PC-9 (cell line): Measurements from ENCODE around the gene NAA20. TPM values are rescaled to one million over a fixed set of nuclear protein-coding genes. Genes with fewer than 3 reads are reported as not detected.
"Not testable (repeated sequence)": the region's sequence is repeated elsewhere in the genome, so short reads cannot be mapped to it uniquely, and the experiment has no call there.

Source experiments
- BruUV-seq: library from RNA; stranded (reverse); fragments of 400-500 nt; replicated peaks from 2 replicates; lab custom pipeline; 2021; lab: Mats Ljungman, UMichigan
- CTCF ChIA-PET: fragments of 300-600 bp; sonication (Branson Sonifier 250); formaldehyde crosslinking; loops from one replicate; lab custom pipeline; 2022; ENCODE audit warnings: antibody characterized with exemption; lab: Charles Lee
- POLR2A ChIA-PET: fragments of 300-600 bp; sonication (Branson Sonifier 250); formaldehyde crosslinking; loops from one replicate; lab custom pipeline; 2022; ENCODE audit warnings: antibody characterized with exemption; ENCODE audit not compliant: unreplicated experiment; lab: Charles Lee
- DNase-seq, 2 experiments: peaks; one replicate each; pipeline versions ENCODE4 v3.0.0 to v3.0.0-alpha.2; 2015 to 2022; ENCODE audit warnings: mixed read lengths in 1 of 2
- H2AFZ ChIP-seq: fragments of 200-600 bp; sonication (generic); 2 replicates; pipeline ENCODE4 v1.8.1; 2017; ENCODE audit warnings: antibody characterized with exemption
- H3F3A ChIP-seq: fragments of 200-600 bp; sonication (generic); 2 replicates; pipeline ENCODE4 v1.8.1; 2017; ENCODE audit warnings: antibody characterized with exemption, mild to moderate bottlenecking, low read depth; ENCODE audit not compliant: insufficient read depth
- H3K27ac ChIP-seq: fragments of 200-600 bp; sonication (generic); 2 replicates; pipeline ENCODE4 v1.6.1; 2016; ENCODE audit warnings: mixed run types
- H3K27me3 ChIP-seq: fragments of 200-600 bp; sonication (generic); 2 replicates; pipeline ENCODE4 v1.6.1; 2016; ENCODE audit warnings: low read depth, mixed run types; ENCODE audit not compliant: insufficient read depth
- H3K36me3 ChIP-seq: fragments of 200-600 bp; sonication (generic); 2 replicates; pipeline ENCODE4 v1.6.1; 2016; ENCODE audit warnings: low read depth, mixed run types
- H3K4me1 ChIP-seq: fragments of 200-600 bp; sonication (generic); replicated peaks from 2 replicates; pipeline ENCODE4 v1.6.1; 2016; ENCODE audit warnings: mixed run types; ENCODE audit not compliant: insufficient read depth
- H3K4me2 ChIP-seq: fragments of 200-600 bp; sonication (generic); 2 replicates; pipeline ENCODE4 v1.6.1; 2017; ENCODE audit warnings: mixed run types
- H3K4me3 ChIP-seq: fragments of 200-600 bp; sonication (generic); 2 replicates; pipeline ENCODE4 v1.6.1; 2016; ENCODE audit warnings: mixed run types
- H3K79me2 ChIP-seq: fragments of 200-600 bp; sonication (generic); 2 replicates; pipeline ENCODE4 v1.6.1; 2017; ENCODE audit warnings: low read depth, mixed run types
- H3K9me2 ChIP-seq: fragments of 200-600 bp; sonication (generic); 2 replicates; pipeline ENCODE4 v1.8.1; 2017; ENCODE audit warnings: mild to moderate bottlenecking; ENCODE audit not compliant: insufficient read depth
- H3K9me3 ChIP-seq: fragments of 200-600 bp; sonication (generic); 2 replicates; pipeline ENCODE4 v1.8.1; 2016; ENCODE audit warnings: low read depth; ENCODE audit not compliant: insufficient read depth
- H4K20me1 ChIP-seq: fragments of 200-600 bp; sonication (generic); 2 replicates; pipeline ENCODE4 v1.8.1; 2017; ENCODE audit not compliant: insufficient read depth
- EZH2 ChIP-seq: fragments of 200-600 bp; sonication (generic); IDR thresholded peaks from 2 replicates; pipeline ENCODE4 v1.8.0; 2017; ENCODE audit warnings: antibody characterized with exemption, low read depth
- intact Hi-C: fragments of 100-400 bp; cut with micrococcal nuclease; formaldehyde crosslinking; loops from one replicate; pipeline ENCODE4 v1.10.0; 2022; ENCODE audit not compliant: unreplicated experiment
- total RNA-seq: library from RNA; stranded (reverse); gene quantifications from 2 replicates; pipeline ENCODE4 v1.2.3, GENCODE V29; 2021
- TF ChIP-seq, protein P1 (sequence below): fragments of 200-600 bp; sonication (generic); conservative IDR thresholded peaks from 2 replicates; pipeline ENCODE4 v1.6.1; 2017; ENCODE audit warnings: mixed run types, antibody characterized with exemption, mild to moderate bottlenecking, moderate library complexity

The NAA20 gene
- total RNA-seq, 1 experiment from 2014 or later, result 167 TPM

DNA sequence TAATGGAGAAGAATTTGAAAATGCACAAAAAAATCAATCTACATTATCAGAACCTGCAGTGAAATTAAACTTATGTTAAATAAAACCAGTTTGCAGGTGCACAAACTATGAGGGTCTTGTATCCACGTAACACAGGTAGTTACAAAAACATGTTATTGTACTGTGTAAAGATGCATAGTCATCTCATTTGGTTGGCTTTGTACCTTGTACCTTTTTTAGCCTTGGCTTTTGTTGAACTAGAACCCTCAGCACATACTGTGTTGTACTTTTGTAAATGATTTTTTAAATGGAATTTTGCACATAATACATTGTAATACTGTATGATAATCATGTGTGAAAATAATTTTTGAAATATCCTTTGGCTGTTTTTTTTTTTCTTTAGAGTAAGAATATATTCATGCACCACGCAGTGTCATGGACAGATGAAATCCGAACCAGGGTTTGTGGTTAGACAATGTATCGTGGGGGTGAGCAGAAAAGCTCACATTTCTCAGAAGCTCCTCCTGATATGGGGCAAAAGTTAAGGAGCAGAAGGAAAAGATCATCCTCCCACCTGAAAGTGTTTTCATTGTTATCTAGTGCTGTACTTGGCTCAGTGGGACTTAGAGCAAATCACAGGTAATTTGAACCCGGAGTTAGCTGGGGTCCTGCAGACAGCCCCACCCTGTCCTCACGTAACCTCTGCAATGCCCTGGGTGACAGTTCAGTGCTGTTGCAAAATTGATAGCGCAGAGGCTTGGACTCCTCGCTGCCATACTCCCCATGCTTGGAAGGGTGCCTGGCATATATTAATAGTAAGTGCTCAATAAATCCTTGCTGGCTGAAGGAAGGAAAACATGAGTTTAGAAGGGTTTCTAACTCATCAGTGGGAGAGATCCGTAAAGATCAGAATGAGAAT lies 14.8 kb upstream of the NAA20 start:
- no peaks in the 10 kb centered on the region for H3K9me3 ChIP-seq
- POLR2A ChIA-PET, result interaction anchor here (0.5 to 1.0 kb wide), 2 partner anchors 15 to 48 kb away, joined by 4 to 10 read pairs; partner anchors contain the start of gene NAA20
- peaks cover 14% of the 10 kb centered on the region for H3K4me1 ChIP-seq
- peak overlapping the region; percentile 13; the same call in 1 of the 2 replicates for H3K27ac ChIP-seq
- no peak for DNase-seq
- 0 out of 2 replicates have a peak overlapping the region, but pooled peaks have one; percentile 2 for H3K4me2 ChIP-seq
- H2AFZ ChIP-seq, result no peak overlapping the region
- H3K27me3 ChIP-seq, result no peaks in the 10 kb centered on the region
- H3K4me3 ChIP-seq, result no peak overlapping the region
- CTCF ChIA-PET, result interaction anchor here (0.7 kb wide), 1 partner anchor 15 kb away, joined by 3 read pairs; the partner anchor contains the start of gene NAA20
- TF ChIP-seq, protein P1, sequence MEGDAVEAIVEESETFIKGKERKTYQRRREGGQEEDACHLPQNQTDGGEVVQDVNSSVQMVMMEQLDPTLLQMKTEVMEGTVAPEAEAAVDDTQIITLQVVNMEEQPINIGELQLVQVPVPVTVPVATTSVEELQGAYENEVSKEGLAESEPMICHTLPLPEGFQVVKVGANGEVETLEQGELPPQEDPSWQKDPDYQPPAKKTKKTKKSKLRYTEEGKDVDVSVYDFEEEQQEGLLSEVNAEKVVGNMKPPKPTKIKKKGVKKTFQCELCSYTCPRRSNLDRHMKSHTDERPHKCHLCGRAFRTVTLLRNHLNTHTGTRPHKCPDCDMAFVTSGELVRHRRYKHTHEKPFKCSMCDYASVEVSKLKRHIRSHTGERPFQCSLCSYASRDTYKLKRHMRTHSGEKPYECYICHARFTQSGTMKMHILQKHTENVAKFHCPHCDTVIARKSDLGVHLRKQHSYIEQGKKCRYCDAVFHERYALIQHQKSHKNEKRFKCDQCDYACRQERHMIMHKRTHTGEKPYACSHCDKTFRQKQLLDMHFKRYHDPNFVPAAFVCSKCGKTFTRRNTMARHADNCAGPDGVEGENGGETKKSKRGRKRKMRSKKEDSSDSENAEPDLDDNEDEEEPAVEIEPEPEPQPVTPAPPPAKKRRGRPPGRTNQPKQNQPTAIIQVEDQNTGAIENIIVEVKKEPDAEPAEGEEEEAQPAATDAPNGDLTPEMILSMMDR, result no peak
- no peak for TF ChIP-seq EZH2
- H3K9me2 ChIP-seq, result no peaks in the 10 kb centered on the region
- no peaks in the 10 kb centered on the region; the same call in 1 of the 2 replicates for H3K79me2 ChIP-seq
- H4K20me1 ChIP-seq, result no peaks in the 10 kb centered on the region
- intact Hi-C loops, result no loop called here
- H3K36me3 ChIP-seq, result peaks cover 13% of the 10 kb centered on the region; the same call in 1 of the 2 replicates
- BruUV-seq, result no TSS peak
- peaks cover 18% of the 10 kb centered on the region; the same call in 1 of the 2 replicates for H3F3A ChIP-seq

DNA sequence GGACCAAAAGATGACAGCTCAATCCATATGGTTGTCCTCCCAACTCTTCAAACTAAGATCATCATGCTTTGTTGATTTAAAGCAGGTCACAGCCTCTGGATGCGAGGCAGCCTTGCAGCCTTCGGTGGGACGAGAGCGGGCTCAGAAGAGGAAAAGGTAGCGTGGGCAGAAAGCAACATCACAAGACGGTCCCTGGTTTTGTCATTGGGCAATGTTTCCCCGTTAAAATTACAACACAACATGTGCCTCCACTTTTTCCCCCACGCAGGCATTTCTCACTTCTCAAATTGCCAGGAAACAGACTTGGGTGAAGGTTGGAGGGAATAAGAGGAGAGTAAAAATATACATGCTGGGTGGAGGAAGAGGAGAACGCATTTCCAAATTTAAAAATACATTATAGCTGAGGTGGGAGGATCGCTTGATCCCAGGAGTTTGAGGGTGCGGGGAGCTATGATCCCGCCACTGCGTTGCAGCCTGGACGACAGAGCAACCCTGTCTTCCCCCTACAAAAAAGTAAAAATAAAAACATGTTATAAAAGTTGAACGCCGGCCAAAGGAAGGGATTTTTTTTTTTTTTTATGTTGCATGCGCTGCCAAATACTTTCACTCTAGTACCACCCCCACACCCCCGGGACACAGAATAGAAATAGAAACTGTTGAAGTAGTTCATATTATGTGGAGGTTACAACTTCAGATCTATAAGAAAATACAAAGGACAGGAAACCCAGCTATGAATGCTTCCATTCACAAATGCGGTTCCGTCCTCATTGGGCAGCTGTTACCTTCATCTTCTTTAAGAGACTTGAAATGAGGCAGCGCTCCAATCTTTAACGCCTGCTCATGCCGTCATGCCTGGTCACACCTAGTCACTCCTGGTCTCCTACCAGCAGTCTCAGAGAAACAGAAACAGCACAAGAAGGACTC lies 13.9 kb upstream of the NAA20 start:
- Histone ChIP-seq H3K27ac (no peak overlapping the region), H2AFZ (no peak overlapping the region), H3K27me3 (no peaks in the 10 kb centered on the region), H4K20me1 (no peaks in the 10 kb centered on the region), H3K79me2 (no peaks in the 10 kb centered on the region; the same call in 1 of the 2 replicates), H3K4me2 (no peak overlapping the region), H3K9me3 (no peaks in the 10 kb centered on the region), H3F3A (peaks cover 18% of the 10 kb centered on the region; the same call in 1 of the 2 replicates), H3K4me3 (no peak overlapping the region), H3K9me2 (no peaks in the 10 kb centered on the region), H3K36me3 (peaks cover 13% of the 10 kb centered on the region; the same call in 1 of the 2 replicates), H3K4me1 (peaks cover 14% of the 10 kb centered on the region)
- BruUV-seq, result no TSS peak
- ChIA-PET CTCF (interaction anchor here (0.7 kb wide), 2 partner anchors 14 to 1807 kb away, joined by 3 read pairs; partner anchors contain the start of gene NAA20), POLR2A (interaction anchor here (1.0 kb wide), 1 partner anchor 14 kb away, joined by 4 read pairs; the partner anchor contains the start of gene NAA20)
- intact Hi-C loops, result no loop called here
- TF ChIP-seq EZH2, result no peak
- TF ChIP-seq, protein P1, result no peak
- DNase-seq, result no peak

DNA sequence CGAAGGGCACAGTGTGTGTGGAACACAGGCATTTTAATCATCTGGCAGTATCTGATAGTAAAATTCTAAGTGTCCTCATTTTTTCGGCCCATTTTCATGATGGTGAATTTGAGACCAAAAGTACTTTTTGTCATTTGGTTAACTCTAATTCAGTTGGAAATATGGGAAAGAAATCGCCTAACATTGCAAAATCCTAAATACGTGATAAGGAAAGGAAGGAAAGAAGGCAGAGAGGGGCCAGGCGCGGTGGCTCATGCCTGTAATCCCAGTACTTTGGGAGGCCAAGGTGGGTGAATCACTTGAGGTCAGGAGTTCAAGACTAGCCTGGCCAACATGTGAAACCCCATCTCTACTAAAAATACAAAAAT lies 13.2 kb upstream of the NAA20 start:
- H3K9me3 ChIP-seq, H3K27me3 ChIP-seq, intact Hi-C loops, H2AFZ ChIP-seq, BruUV-seq, H3K4me2 ChIP-seq, H3K9me2 ChIP-seq, H4K20me1 ChIP-seq, POLR2A ChIA-PET, H3K27ac ChIP-seq, H3K4me3 ChIP-seq, DNase-seq, H3K79me2 ChIP-seq, CTCF ChIA-PET: not testable (repeated sequence)
- Histone ChIP-seq H3K36me3 (peaks cover 13% of the 10 kb centered on the region; the same call in 1 of the 2 replicates), H3F3A (peaks cover 18% of the 10 kb centered on the region; the same call in 1 of the 2 replicates), H3K4me1 (peaks cover 14% of the 10 kb centered on the region)
